Spleen (tissue), 11 donors: Measurements from ENCODE around the gene MED13L. TPM values are rescaled to one million over a fixed set of nuclear protein-coding genes. Genes with fewer than 3 reads are reported as not detected.

Experiments used
- DNase-seq: peaks from one replicate; pipeline ENCODE4 v3.0.0-alpha.2; 2020
- H3K27ac ChIP-seq, 8 donors: fragments of 200-600 bp; sonication (generic) in 7 of 8; 1 replicate in 4 of 8; 2 replicates in 4 of 8; pipeline versions ENCODE4 v1.5.0 to v1.8.0; 2016 to 2021; ENCODE audit warnings: inconsistent platforms in 4 of 8, mild to moderate bottlenecking in 4 of 8, moderate library complexity in 1 of 8
- H3K27me3 ChIP-seq, 7 donors: fragments of 200-600 bp; sonication (generic) in 6 of 7; replicated peaks in 1 of 7; 1 replicate in 4 of 7; 2 replicates in 3 of 7; pipeline versions ENCODE4 v1.5.0 to v1.8.0; 2016 to 2021; ENCODE audit warnings: inconsistent platforms in 3 of 7, mild to moderate bottlenecking in 1 of 7
- H3K36me3 ChIP-seq, 6 donors: fragments of 200-600 bp; sonication (generic) in 5 of 6; 1 replicate in 4 of 6; 2 replicates in 2 of 6; pipeline versions ENCODE4 v1.5.0 to v1.8.0; 2016 to 2021; ENCODE audit warnings: inconsistent platforms in 2 of 6
- H3K4me1 ChIP-seq, 6 donors: fragments of 200-600 bp; sonication (generic) in 5 of 6; 1 replicate in 3 of 6; 2 replicates in 3 of 6; pipeline versions ENCODE4 v1.5.0 to v1.8.0; 2016 to 2021; ENCODE audit warnings: inconsistent platforms in 3 of 6
- H3K4me3 ChIP-seq, 8 donors: fragments of 200-600 bp; sonication (generic) in 7 of 8; 1 replicate in 4 of 8; 2 replicates in 4 of 8; pipeline versions ENCODE4 v1.5.0 to v1.8.0; 2016 to 2021; ENCODE audit warnings: inconsistent platforms in 4 of 8, mild to moderate bottlenecking in 4 of 8, moderate library complexity in 2 of 8
- H3K9me3 ChIP-seq, 8 donors: fragments of 200-600 bp; sonication (generic) in 7 of 8; 1 replicate in 4 of 8; 2 replicates in 4 of 8; pipeline versions ENCODE4 v1.5.0 to v1.8.0; 2016 to 2021; ENCODE audit warnings: inconsistent platforms in 4 of 8
- POLR2A ChIP-seq, 3 donors: fragments of 450-650 bp; IDR thresholded peaks; one replicate each; pipeline ENCODE4 v1.5.1; 2017; ENCODE audit warnings: antibody characterized with exemption in 3 of 3, mild to moderate bottlenecking in 1 of 3
- POLR2AphosphoS5 ChIP-seq, 3 donors: sonication (generic); formaldehyde crosslinking; IDR thresholded peaks; one replicate each; pipeline ENCODE4 v1.5.1; 2017; ENCODE audit warnings: antibody characterized with exemption in 3 of 3
- WGBS, 5 donors: extraction: QIAGEN DNeasy Blood & Tissue Kit in 3 of 5; methylation state at CpG; one replicate each; pipeline versions ENCODE4 v1.1.5 to v1.1.7; 2013 to 2018; 5-methylcytosine and 5-hydroxymethylcytosine counted together
- intact Hi-C: fragments of 100-400 bp; cut with DNase I; formaldehyde crosslinking; loops from one replicate; pipeline ENCODE4 v1.15.0; 2023; ENCODE audit warnings: low total_unique reads
- polyA plus RNA-seq, 3 donors: library from polyadenylated mRNA; stranded (reverse); fragments of 200-250 nt; gene quantifications; one replicate each; pipeline ENCODE4 v1.2.1, GENCODE V29; 2013
- total RNA-seq, 7 donors: library from RNA; depleted of rRNA in 3 of 7; stranded (reverse); fragments of >200 nt in 3 of 7; fragmentation: NEBNext Ultra II Directional in 4 of 7; extraction: Animal tissue kit (Norgen Biotek cat#: 25700) in 4 of 7; gene quantifications; one replicate each; pipeline versions ENCODE4 v1.1.0 to v1.2.1, GENCODE V29; 2016 to 2021
- TF ChIP-seq, protein P1 (sequence below), 11 experiments: fragments of 200-600 bp in 7 of 11; fragments of 450-650 bp in 4 of 11; sonication (generic) in 4 of 11; IDR thresholded peaks in 8 of 11; conservative IDR thresholded peaks in 3 of 11; 1 replicate in 7 of 11; 2 replicates in 4 of 11; pipeline versions ENCODE4 v1.4.0 to v1.8.0; 2016 to 2021; ENCODE audit warnings: antibody characterized with exemption in 11 of 11, inconsistent platforms in 4 of 11, mild to moderate bottlenecking in 1 of 11
- donor health status: healthy with polysubstance abuse.
- donor health status: DM: no; HTN: no; CAD: no; lungs with moderate emphysema.
- donor health status: DM: no; HTN: no; CAD: no.
- donor health status: Bipolar disorder and iron deficiency.
- donor health status: healthy.
- donor health status: DM: no; HTN: no; CAD: no.
- donor health status: DM: yes; HTN: yes; CAD: no.

MED13L gene
- total and polyA plus RNA-seq, 10 donors, result 13.4 to 255 (median 185) TPM

DNA sequence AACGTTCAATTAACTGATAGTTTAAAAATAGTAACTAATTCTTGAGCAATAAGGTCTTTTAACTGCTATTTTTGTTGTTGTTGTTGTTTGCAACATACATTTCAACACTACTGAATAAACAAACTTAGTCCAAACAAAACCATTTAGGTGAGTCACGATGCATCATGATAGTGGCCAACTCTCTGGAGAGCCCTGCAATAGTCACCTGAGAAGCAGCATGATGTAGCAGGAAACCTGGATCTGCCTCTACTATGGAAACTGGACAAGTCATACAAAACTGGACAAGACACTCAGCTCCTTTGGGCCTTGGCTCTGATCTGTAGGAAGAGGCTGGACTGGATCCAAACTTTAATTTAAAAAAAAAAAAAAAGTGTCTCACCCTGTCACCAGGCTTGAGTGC, 117.3 kb downstream of the MED13L start:
- H3K4me1 ChIP-seq, result peaks cover 20 to 100% (median 54%) of the 10 kb centered on the region in 6 donors
- intact Hi-C loops, result no loop called here
- WGBS, 5 donors, result 68 to 82% (median 74%) methylated on average over 2 of the region's 2 CpGs
- H3K27me3 ChIP-seq, result no peaks in the 10 kb centered on the region
- H3K27ac ChIP-seq, result no peak overlapping the region
- H3K4me3 ChIP-seq, result no peak overlapping the region
- H3K9me3 ChIP-seq, result no peaks in the 10 kb centered on the region
- no peaks in the 10 kb centered on the region for H3K36me3 ChIP-seq
- TF ChIP-seq POLR2AphosphoS5 (IDR thresholded peaks at IDR 0.05) (no peak), POLR2A (IDR thresholded peaks at IDR 0.05) (no peak)
- TF ChIP-seq, protein P1, sequence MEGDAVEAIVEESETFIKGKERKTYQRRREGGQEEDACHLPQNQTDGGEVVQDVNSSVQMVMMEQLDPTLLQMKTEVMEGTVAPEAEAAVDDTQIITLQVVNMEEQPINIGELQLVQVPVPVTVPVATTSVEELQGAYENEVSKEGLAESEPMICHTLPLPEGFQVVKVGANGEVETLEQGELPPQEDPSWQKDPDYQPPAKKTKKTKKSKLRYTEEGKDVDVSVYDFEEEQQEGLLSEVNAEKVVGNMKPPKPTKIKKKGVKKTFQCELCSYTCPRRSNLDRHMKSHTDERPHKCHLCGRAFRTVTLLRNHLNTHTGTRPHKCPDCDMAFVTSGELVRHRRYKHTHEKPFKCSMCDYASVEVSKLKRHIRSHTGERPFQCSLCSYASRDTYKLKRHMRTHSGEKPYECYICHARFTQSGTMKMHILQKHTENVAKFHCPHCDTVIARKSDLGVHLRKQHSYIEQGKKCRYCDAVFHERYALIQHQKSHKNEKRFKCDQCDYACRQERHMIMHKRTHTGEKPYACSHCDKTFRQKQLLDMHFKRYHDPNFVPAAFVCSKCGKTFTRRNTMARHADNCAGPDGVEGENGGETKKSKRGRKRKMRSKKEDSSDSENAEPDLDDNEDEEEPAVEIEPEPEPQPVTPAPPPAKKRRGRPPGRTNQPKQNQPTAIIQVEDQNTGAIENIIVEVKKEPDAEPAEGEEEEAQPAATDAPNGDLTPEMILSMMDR (IDR thresholded peaks at IDR 0.05 in 8 of 11, conservative IDR thresholded peaks at IDR 0.05 in 3 of 11), result no peak
- no peak for DNase-seq

DNA sequence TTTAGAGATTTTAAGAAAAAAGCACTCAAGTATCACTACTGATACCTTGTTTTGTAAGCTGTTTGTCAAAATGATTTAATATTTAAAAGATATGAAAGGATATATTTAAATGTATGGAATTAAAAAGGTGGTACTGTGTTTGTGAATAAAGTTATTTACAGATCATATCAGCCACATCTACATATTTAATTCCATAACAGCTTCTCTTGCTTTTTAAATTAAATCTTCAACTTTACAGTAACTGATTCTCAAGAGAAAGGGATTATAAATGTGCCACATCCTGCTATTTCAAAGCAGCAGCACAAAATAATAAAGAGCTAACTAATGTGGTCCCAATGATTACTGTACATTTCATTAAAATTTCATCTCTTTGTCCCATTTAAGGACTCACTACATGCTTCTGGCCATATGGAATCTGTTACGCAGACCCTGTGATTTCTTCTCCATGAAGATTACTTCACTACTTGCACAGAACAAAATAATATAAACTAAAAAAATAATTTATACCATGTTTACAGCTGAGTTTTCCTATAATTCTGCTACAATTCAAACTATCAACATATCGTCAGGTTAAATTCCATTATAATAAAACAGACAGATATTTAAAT, 117.8 kb downstream of the MED13L start:
- H3K4me3 ChIP-seq, result no peak overlapping the region
- 91 to 98% (median 96%) methylated on average over 2 of the region's 2 CpGs for WGBS, 5 donors
- no peaks in the 10 kb centered on the region for H3K9me3 ChIP-seq
- H3K27me3 ChIP-seq, result no peaks in the 10 kb centered on the region
- no peak overlapping the region for H3K27ac ChIP-seq
- no peaks in the 10 kb centered on the region for H3K36me3 ChIP-seq
- no peak for TF ChIP-seq POLR2AphosphoS5 (IDR thresholded peaks at IDR 0.05)
- TF ChIP-seq POLR2A (IDR thresholded peaks at IDR 0.05), result no peak
- TF ChIP-seq, protein P1 (IDR thresholded peaks at IDR 0.05 in 8 of 11, conservative IDR thresholded peaks at IDR 0.05 in 3 of 11), result no peak
- intact Hi-C loops, result no loop called here
- DNase-seq, result no peak
- H3K4me1 ChIP-seq, result peaks cover 18 to 99% (median 54%) of the 10 kb centered on the region in 6 donors

DNA sequence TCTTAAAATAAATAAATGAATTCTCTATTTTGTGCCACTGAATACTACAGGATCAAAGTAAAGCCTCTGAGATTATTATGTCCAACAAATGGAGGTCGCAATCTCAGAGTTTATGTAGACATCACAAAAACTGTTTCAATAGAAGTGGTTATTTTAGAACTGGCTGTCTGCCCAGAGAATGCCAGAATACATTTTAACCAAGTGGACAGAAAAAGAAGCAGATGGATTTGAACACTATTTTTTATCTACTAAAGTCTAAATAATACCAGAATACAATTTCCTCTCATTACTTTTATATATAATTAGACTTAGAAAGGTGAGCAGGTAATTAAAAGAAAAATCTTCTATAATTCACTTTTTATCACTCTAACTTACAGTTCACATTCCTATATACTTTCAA, 118.3 kb downstream of the MED13L start:
- no peak for DNase-seq
- Histone ChIP-seq H3K36me3 (no peaks in the 10 kb centered on the region), H3K9me3 (no peaks in the 10 kb centered on the region), H3K4me3 (no peak overlapping the region), H3K27ac (no peak overlapping the region), H3K4me1 (peaks cover 13 to 99% (median 53%) of the 10 kb centered on the region in 6 donors), H3K27me3 (no peaks in the 10 kb centered on the region)
- WGBS, 5 donors, result 44 to 75% (median 63%) methylated on average over 1 of the region's 1 CpG
- intact Hi-C loops, result no loop called here
- TF ChIP-seq POLR2AphosphoS5 (IDR thresholded peaks at IDR 0.05) (no peak), POLR2A (IDR thresholded peaks at IDR 0.05) (no peak)

DNA sequence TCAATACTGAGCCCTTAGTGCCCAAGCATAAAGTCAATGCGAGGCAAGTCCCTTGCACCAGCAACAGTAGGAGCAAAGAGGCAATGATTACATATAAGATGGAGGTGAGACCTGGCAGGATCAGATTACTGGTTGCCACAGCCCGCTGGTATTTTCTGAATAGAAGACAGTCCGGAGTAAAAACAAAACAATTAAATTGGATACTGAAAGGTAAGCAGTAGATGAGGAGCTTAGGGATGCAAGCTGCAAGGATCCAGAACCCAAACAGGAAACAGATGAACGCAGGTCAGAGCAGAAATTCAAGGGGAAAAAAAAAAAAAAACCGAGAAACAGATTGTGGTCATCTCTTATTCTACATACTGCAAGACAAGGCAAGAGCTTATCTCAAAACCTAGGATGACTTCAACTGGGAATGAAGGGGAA, 119.6 kb downstream of the MED13L start:
- H3K9me3 ChIP-seq, result no peaks in the 10 kb centered on the region
- peaks cover 17 to 99% (median 56%) of the 10 kb centered on the region in 6 donors for H3K4me1 ChIP-seq
- 49 to 57% (median 56%) methylated on average over 5 of the region's 5 CpGs for WGBS, 5 donors
- TF ChIP-seq, protein P1 (IDR thresholded peaks at IDR 0.05 in 8 of 11, conservative IDR thresholded peaks at IDR 0.05 in 3 of 11), result no peak
- TF ChIP-seq POLR2A (IDR thresholded peaks at IDR 0.05), result no peak
- TF ChIP-seq POLR2AphosphoS5 (IDR thresholded peaks at IDR 0.05), result no peak
- intact Hi-C loops, result no loop called here
- DNase-seq, result no peak
- H3K27ac ChIP-seq, result no peak overlapping the region
- H3K4me3 ChIP-seq, result no peak overlapping the region
- no peaks in the 10 kb centered on the region for H3K36me3 ChIP-seq
- H3K27me3 ChIP-seq, result no peaks in the 10 kb centered on the region
